HG03571 (cell line): Measurements from ENCODE around the gene RHOA.
"Not testable (repeated sequence)": the region's sequence is repeated elsewhere in the genome, so short reads cannot be mapped to it uniquely, and the experiment has no call there.

Experiments
- ATAC-seq: cut with Tn5 transposase; IDR thresholded peaks from one replicate; pipeline ENCODE4 v1.9.1; 2021; ENCODE audit not compliant: unreplicated experiment

Gene RHOA

DNA sequence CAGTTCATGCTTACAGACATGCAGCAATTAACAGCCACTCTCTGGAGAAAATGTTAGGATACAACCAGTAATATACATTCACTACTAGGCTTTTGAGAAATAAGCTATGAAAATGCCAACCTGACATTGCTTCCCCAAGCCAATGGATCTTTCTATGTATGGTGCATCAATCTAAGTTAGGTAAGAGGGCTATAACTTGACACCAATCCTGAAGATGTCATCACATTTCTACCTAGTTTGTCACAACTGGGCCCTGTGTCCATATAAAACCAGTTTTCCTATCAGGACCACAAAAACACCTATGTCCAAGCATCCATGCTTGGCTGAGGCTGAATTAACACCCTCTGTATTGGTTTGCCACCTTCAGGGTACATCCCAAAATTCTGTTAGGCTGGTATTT lies 39.8 kb downstream of the RHOA start:
- ATAC-seq = no peak

DNA sequence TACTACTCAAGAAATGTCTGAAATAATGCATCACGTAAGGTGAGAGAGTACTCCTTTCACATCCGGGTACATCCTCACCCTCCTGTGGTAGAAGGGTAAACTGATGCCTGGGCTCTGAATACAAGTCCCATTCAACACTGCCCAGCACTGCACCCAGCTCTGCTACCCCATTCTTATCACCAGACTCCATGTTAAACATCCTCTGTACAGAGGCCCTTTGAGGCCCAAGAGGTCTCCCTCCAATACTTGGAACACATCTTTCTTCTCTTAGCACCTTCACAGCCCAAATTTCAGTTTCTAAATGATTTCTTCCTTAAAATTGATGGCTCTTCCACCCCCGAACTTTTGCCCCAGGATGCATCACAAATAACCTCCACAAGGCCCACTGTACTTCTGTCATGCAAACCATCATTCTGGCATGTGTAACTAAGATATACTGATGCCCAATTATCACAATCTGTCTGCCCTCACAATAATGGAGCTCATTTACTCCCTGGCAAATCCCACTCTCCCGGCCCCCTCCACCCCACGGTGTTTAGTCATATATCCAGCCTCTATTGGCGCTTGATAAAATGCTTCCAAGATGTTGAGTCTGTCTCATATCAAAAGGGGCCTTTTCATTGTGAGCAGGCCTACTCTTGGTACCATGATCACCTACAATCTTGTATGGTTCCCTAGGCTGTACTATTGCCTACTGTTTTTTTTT lies 41.0 kb downstream of the RHOA start:
- no peak for ATAC-seq

DNA sequence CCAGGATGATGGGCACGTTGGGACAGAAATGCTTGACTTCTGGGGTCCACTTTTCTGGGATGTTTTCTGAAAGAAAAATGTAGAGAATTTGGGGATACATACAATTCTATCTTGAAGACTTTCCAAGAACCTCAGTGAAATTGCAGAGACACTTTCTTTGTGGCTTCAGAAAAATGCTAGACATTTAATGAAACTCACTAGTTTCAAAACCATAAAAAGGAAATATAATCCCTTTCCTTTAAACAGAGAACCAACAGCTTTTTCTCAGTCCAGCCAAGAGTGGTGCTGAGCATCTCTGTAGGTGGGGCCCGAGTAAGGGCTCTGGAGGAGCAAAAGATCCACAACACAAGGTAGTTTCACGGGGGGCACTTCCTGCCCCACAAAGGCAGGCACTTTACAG lies 49.2 kb downstream of the RHOA start:
- no peak for ATAC-seq

DNA sequence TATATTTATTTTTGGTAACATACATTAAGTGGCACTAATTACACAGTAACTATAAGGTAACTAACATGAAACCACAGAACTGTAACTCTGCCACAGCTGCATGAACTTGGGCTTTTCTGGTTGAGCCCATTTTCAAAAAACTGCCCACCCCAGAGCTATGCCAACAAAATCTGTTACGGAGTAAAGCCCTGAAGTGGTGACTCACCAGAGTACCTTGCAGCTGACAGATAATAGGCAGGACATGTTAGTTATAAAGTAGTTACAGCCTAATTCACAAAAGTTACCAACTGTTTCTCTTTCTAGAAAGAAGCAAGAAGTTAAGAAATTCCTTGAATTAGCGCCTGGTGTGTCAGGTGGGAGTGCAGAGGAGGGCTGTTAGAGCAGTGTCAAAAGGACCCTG lies 52.2 kb downstream of the RHOA start:
- no peak for ATAC-seq

DNA sequence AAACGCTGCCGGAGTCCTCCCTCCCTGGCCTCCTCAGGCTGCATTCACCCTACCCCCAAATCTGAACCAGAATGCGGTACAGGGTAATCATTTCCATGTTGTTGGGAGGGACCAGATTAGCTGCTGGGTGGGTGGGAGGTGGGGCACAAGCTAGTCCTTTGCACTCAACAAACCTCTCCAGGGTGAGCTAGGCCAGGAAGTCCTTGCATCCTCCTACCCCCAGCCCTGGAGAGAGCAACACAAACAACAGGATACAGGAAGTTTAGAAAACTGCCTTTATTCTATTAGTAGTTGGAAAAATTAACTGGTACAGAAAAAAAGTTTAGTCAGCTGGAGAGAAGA lies 52.9 kb downstream of the RHOA start:
- ATAC-seq = no peak

DNA sequence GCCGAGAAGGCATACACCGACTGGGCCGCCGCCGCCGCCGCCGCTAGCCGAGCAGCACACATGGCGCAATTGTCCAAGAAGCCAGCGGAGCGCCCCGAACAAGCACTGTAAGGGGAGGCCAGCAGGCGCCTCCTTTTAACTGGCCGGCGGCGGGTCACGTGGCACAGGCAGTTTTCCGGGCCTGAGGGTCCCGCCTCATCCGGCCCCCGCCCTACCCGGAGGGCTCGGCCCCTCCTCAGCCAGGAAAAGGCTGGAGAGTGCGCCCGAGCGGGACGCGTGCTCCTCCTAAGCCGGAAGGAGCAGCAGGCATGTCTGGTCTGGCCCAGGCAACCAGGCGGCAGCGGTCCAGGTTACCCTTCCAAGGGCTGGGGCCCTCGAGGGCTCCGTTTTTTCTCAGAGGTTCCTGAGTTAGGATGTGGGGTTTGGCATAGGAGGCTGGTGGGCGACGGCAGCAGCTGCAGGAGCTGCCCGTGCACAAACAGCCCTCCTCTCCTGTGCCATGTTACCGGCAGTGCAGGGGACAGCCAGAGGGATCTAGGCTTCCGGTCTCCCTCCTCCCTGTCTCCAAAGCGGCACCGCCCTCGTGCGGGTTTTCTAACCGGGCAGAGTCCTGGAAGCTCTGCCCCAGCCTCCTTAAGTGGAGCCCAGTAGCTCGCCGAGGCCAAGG lies 53.4 kb downstream of the RHOA start, which contains the start of gene GPX1:
TSS of gene GPX1 (minus strand) at position 137 of the 667 bp plus-strand sequence. CDS start at position 62, 75 bp downstream.
- peak; percentile 86 for ATAC-seq

DNA sequence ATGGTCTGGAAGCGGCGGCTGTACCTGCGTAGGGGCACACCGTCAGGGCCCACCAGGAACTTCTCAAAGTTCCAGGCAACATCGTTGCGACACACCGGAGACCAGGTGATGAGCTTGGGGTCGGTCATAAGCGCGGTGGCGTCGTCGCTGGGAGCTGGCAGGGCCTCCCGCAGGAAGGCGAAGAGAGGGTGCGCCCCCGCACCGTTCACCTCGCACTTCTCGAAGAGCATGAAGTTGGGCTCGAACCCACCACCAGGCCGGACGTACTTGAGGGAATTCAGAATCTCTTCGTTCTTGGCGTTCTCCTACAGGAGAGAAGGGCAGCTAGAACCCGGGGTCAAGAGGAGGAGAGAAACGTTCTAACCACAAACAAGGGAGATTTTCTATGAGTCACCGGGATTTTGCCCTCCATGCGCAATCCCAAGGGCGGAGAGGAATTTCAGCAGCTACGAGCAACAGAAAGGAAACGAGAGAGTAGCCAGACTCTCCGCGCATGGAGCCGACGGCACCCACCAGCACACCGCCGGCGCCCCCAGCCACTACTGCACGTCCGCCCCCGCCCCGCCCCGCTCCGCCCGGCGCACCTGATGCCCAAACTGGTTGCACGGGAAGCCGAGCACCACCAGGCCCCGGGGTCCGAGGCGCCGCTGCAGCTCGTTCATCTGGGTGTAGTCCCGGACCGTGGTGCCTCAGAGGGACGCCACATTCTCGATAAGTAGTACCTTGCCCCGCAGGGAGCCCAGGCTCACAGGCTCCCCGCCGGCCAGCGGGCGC lies 54.1 kb downstream of the RHOA start:
- ATAC-seq = peak; percentile 13

DNA sequence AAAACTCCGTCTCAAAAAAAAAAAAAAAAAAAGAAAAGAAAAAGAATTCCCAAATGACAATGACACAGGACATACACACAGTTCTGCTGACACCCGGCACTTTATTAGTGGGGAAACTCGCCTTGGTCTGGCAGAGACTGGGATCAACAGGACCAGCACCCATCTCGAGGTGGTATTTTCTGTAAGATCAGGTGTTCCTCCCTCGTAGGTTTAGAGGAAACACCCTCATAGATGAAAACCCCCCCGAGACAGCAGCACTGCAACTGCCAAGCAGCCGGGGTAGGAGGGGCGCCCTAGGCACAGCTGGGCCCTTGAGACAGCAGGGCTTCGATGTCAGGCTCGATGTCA lies 54.7 kb downstream of the RHOA start:
- ATAC-seq = not testable (repeated sequence)

DNA sequence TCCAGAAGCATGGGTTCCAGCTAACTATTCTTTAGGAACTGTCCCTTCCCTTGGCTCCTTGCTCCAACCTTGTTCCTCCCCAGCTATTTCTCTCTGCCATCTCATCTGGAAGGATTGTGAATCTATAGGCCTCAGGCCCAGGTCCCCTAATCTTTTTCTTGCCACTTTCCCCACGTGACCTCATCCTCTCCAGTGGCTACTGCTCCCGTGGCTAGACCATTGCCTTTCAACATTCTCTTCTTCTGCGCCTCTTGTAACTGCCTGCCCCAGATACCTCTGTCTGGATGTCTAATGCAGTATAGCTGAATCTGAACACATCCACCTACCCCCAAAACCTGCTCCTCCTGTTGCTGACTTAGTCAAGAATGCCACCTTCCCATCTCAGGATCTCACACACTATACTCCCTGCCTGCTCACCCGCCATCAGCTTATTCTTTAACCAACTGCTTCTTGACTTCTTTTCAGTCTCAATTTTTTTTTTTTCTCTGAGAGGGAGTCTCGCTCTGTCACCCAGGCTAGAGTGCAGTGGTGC lies 58.8 kb downstream of the RHOA start:
- ATAC-seq = no peak

DNA sequence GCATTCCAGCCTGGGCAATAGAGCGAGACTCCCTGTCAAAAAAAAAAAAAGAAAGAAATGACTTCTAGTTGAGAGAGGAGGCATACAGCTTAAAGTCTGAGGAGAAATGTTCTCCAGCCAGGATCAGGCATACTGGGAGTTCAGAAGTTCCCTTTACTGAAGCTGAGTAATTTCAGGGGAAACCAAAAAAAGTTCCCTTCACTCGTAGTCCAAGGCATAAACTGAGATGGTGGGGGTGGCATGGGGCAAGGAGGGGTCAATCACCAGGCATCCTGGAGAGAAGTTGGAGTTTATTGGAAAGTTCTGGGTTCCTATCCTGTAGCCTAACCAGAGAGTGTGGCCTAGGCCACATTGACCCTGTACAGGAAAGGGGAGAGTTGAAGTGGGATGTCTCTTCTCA lies 59.5 kb downstream of the RHOA start:
- no peak for ATAC-seq

DNA sequence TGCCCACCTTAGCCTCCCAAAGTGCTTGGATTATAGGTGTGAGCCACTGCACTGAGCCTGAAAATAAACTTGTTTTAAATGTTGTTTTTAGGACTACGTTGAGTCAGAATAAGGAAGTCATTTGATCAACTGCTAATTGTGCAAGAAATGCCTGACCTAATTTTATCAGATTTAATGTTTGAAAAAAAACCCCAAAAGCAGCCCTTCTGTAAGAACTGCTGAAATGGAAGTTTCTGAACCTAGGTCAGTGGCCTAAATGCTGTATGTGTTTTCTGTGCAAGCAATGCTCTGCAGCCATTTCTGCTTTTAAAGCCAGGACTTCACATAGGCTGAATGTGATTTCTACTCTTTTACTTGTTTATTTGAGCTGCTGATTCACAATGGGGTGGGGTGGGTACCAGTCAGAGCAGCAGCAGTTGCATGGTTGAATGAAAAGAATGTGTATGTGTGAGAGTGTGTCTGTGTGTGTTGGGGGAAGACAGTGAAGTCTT lies 60.2 kb downstream of the RHOA start:
- ATAC-seq = no peak

DNA sequence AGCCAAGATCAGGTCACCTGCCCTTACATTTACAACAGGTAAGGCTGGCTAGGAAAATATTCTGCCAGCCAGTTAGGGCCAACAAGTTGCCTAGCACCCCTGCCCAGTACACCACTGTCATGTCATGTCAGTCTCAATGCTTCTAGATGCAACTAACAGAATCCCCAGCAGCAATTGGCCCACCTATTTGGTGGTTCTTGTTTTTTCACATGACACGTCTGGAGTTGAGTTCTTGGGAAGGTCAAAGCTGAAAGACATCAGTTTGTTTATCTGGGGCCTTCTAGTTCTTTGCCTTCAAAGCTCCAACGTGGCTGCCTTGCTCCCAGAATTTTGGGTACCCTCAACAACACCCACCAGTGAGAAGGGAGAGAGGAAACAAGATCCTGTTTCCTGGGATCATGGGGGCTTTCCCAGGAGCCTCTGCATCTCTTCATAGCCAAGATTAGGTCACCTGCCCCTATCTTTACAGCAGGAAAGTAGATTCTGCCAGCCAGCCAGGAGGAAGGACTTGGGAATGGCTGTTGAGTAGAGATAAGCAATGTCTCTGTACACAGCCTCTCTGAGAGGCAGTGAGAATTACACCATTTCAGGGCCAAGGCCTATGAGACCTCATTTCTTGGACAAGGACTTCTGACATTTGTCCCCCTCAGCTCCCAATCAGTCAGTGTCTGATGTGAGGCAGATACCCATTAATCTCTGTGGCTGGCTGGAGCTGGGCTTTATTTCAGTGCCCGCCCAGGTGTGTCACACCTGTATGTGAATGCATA lies 62.2 kb downstream of the RHOA start:
- no peak for ATAC-seq

DNA sequence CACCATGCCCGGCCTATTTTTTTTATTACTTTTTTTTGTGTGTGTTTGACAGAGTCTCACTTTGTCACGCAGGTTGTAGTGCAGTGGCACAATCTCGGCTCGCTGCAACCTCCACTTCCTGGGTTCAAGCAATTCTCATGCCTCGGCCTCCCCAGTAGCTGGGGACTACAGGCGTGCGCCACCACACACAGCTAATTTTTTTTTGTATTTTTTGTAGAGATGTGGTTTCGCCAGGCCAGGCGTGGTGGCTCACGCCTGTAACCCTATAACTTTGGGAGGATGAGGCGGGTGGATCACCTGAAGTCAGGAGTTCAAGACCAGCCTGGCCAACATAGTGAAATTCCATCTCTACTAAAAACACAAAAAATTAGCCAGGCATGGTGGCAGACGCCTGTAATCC lies 63.4 kb downstream of the RHOA start:
- not testable (repeated sequence) for ATAC-seq

DNA sequence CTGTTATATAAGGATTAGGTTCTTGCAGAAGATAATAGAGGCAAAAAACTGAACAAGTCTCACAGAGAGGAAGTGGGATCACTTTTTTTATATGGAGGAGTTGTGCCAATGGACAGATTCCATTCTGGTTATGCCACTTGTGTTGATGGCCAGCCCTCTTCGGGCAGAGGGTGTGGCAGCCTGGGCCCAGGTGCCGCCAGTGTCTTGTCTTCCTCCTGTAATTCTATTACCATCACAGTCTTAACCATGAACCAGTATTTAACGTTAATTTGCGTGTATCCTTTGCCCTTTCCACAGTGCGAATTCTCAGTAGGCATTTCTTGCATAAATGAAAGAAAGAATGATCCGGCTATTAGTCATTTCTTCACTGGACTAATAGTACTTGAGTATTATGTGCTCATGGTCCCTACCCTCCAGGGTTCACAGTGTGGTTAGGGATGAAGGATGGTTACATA lies 65.0 kb downstream of the RHOA start:
- ATAC-seq = no peak

DNA sequence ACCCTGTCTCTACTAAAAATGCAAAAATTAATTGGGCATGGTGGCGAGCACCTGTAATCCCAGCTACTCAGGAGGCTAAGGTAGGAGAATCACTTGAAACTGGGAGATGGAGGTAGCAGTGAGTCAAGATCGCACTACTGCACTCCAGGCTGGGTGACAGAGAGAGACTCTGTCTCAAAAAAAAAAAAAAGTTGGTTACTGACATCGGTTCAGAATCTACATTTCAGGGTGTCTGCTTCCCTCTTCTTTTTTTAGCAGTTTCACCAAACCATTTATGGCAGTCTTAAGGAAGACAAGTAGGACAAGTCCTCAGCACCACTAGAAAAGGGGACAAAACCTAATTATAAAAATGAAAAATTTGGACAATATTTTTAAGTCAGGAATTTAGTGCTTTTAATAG lies 68.6 kb downstream of the RHOA start:
- ATAC-seq = no peak

DNA sequence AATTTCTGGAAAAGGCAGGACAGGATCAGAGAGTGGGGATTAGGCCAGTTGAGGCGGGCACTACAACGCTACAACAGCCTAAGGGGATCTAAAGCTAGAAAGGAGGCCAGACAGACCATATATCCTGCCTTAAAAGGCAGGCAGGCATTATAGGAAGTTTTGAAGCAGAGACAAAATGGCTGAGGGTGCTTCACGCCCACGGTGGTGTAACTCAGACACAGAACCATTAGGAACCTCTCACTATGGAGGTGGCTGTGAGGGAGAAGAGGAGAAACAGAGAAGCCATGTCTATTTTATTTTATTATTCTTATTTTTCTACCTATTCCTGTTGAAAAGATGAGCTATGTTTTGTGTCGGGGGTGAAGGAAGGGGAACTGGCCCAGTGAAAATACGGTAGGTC lies 69.8 kb downstream of the RHOA start:
- no peak for ATAC-seq

DNA sequence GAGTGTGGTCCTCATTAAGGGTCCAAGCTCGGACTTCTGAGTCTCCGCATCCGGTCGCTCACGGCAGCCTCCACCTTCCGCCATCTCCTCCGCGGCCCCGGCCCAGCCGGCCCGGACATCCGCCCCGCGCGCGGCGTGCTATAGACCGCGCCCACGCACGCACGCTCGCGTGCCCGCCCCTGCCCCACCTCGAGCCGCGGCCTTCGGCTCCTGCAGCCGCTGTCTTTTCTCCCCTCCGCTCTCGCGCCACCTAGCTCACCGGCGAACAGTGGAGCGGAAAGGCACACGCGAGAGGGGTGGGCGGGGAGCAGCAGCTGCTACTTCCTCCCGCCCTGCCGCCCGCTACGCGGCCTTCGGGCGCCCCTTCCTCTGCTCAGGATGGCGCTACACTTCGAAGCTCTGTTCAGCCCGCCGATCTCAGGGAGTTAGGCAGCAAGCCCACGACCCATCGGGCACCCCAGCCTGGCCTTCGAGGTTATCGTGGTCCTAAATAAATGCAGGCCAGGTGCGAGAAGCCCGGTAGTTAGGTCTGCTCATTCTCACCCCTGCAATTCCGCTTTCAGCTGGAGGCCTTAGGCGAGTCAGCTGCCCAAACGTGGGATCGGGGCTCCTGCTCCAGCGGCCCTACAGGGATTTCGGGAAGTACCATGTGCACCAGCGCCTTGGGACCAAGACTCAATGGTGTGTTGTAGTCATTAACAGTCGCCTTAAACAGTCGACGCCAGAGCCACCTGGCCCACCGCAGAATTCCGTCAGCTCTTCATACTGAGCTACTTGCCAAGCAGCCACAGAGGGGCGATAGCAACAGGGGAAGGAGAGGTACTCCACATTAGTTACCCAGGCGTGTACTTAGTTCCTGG lies 71.6 kb downstream of the RHOA start, which contains the start of gene USP4:
TSS of gene USP4 (minus strand) at position 113 of the 860 bp plus-strand sequence. CDS start at position 84, 29 bp downstream.
- peak; percentile 81 for ATAC-seq

DNA sequence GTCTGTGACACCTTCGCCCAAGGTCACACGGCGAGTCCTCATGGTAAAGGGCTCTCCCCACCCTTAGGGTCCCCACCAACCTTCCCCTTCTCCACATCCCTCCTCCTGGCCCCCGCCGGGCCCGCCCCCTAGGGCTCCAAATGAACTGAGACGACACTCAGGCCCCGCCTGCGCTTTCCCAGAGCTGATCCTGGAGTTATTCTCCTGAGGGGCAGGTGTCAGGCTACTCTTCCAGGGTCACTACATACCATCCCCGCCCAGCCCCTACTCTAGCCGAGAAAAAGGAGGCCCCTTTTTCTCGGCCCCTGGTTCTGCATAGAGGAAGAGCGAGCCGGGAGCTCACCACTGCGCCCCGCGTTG lies 72.2 kb downstream of the RHOA start:
- ATAC-seq = no peak

DNA sequence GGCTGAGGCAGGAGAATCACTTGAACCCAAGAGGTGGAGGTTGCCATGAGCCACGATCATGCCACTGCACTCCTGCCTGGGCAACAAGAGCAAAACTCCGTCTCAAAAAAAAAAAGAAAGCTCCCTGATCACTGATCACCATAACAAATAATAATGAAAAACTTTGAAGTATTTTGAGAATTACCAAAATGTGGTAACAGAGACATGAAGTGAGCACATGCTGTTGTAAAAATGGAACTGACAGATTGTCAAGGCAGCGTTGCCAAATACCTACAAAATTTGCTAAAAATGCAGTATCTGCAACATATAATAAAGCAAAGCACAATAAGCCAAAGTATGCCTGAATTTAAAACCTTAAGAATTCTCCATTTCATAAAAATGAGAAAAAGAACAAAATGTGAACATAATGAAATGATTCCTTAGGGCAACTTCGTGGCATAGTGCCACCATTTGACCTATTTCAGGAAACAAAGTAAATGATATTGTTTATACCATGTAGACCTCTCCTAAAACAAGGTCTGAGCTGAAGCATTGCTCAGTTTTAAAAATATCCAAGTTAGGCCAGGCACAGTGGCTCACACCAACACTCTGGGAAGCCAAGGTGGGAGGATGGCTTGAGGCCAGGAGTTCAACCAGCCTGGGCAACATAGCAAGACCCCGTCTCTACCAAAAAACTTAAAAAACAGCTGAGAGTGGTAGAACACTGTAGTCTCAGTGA lies 77.7 kb downstream of the RHOA start:
- ATAC-seq = no peak
